ENCODE data around the gene ZNF141.
"Not testable (repeated sequence)": the region's sequence is repeated elsewhere in the genome, so short reads cannot be mapped to it uniquely, and the experiment has no call there.

The ZNF141 gene

DNA sequence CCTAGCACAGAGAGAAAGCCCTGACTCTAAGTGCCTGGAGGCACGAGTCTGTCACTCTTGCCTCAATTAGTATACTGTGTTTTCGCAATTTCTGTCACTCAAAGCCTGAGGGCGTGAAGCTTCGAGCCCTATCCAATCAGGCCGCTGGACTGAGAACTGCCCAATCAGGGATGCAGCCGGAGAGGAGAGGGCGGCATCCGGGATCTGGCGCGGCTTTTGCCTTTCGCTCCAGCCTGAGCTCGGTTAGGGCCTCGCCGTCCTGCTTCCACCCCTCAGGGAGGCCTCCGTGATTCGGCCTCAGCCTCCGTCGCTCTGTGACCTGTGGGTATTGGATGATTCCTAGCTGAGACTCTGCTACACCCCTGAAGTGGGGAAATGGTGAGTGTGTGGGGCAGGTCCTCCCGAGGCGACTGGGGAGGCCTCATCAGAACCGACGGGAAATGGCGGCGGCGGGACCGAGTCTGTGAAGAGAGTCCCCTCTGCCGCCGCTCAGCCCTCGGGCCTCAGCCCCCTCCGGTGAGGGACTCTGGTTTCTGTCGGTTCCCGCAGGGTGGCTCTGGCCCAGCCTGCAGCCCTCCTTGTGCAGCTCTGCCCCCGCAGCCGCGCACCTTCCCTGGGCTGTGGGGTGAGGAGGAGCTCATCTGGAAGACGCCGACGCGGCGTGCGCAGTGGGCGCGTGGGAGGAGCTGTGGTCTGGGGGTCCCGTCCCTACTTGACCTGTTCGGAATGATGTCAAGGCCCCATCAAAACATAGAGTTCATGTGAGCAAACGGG, 48.5 kb downstream of the ZNF141 start:
- no peak for DNase-seq (ENCODE audit: low read depth in 3 of 3)

DNA sequence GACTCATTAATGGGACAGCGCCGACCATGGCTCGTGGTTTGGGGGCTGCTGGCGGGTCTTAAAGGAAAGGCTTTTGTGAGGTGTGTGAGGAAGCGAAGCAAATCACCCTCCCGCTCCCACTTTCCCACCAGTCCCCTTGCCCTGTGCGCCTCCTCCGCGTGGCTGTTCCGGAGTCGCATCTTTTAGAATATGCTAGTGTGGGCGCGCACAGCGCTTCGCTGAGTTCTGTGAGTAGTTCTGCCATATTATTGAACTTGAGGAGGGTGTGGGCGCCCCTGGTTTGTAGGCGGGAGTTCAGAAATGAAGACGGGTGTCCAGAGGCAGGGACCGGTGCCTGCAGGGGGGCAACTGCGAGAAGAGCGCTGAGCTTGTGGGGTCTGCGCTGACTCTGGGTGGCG, 49.1 kb downstream of the ZNF141 start:
- DNase-seq (ENCODE audit: low read depth in 3 of 3): no peak

DNA sequence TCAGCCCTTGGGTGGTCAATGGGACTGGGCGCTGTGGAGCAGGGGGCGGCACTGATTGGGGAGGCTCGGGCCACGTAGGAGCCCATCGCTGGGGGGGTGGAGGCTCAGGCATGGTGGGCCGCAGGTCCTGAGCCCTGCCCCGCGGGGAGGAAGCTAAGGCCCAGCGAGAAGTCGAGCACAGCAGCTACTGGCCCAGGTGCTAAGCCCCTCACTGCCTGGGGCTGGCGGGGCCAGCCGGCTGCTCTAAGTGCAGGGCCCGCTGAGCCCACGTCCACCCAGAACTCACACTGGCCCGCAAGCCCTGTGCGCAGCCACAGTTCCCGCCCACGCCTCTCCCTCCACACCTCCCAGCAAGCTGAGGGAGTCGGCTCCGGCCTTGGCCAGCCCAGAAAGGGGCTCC, 66.4 kb downstream of the ZNF141 start:
- DNase-seq (ENCODE audit: low read depth in 3 of 3): no peak

DNA sequence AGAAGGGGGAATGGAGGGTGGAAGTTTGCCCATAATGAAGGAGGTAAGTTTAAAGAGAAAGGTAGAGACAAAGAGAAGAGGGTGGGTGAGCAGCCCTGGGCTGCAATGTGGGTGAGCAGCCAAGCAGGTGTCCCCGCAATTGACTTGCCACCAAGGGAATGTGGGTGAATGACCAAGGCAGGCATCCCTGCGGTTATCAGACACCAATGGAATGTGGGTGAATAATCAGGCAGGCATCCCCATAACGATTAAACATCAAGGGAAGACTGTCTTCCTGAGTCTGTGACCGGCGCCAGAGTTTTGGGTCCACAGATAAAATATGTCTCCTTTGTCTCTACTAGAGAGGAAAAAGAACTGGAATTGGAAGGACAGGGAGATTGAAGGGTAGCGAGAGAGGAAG, 70.7 kb downstream of the ZNF141 start:
- DNase-seq (ENCODE audit: low read depth in 3 of 3): not testable (repeated sequence)

DNA sequence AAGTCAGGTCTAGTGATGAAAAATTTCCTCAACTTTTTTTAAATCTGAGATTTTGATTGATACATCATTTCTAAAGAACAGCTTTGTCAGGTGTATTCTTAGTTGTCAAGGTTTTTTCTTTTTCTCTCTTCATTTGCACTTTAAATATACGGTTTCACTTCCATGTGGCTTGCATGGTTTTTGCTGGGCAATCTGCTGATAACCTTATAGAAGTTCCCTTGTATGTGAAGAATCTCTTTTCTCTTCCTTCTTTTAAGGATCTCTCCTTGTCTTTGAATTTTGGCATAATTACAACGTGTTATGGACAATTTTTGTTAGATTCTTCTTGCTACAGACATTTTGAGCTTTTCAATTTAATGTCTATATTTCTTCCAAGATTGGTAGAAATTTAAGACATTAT, 85.0 kb downstream of the ZNF141 start:
- DNase-seq (ENCODE audit: low read depth in 3 of 3): no peak

Measured in stimulated activated CD4-positive, alpha-beta T cell treated with anti-CD3 and anti-CD28 coated beads, TNF-alpha, amount 100 ng/mL, for 48 hours (primary cell).